Measurements from ENCODE around the gene QSER1. TPM values are rescaled to one million over a fixed set of nuclear protein-coding genes. Genes with fewer than 3 reads are reported as not detected.
"Not testable (repeated sequence)": the region's sequence is repeated elsewhere in the genome, so short reads cannot be mapped to it uniquely, and the experiment has no call there.

QSER1 gene
- total RNA-seq, 4 donors from 2014 or later: 17.2 to 79.4 (median 43.8) TPM

DNA sequence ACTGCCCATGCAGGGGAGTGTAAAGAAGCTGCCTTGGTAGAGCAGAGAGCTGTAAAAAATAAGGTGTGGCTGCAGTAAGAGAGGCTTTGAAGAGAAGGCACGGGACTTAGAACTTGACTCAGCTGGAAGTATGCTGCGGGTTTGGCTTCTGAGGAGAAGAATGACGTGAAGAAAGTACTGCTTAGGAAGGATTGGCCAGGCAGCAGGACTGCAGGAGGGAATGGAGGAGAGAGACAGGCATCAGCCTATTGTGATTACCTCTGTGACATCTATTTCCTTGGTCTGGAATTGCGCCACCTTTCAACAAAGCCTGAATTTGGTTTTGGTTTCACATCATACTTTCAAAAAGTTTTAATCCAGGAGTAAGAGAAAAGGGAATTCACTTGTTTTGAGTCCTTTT is 40.4 kb upstream of the QSER1 start:
- Histone ChIP-seq H3K4me1 (no peaks in the 10 kb centered on the region), H3K4me3 (no peak overlapping the region), H3K36me3 (no peaks in the 10 kb centered on the region), H3K27me3 (no peaks in the 10 kb centered on the region), H3K9me3 (no peaks in the 10 kb centered on the region), H3K27ac (no peak overlapping the region)
- intact Hi-C loops (cut with DNase I; ENCODE audit: low total_unique reads): no loop called here
- TF ChIP-seq, protein P1, sequence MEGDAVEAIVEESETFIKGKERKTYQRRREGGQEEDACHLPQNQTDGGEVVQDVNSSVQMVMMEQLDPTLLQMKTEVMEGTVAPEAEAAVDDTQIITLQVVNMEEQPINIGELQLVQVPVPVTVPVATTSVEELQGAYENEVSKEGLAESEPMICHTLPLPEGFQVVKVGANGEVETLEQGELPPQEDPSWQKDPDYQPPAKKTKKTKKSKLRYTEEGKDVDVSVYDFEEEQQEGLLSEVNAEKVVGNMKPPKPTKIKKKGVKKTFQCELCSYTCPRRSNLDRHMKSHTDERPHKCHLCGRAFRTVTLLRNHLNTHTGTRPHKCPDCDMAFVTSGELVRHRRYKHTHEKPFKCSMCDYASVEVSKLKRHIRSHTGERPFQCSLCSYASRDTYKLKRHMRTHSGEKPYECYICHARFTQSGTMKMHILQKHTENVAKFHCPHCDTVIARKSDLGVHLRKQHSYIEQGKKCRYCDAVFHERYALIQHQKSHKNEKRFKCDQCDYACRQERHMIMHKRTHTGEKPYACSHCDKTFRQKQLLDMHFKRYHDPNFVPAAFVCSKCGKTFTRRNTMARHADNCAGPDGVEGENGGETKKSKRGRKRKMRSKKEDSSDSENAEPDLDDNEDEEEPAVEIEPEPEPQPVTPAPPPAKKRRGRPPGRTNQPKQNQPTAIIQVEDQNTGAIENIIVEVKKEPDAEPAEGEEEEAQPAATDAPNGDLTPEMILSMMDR (IDR thresholded peaks at IDR 0.05): no peak
- TF ChIP-seq POLR2A (IDR thresholded peaks at IDR 0.05): no peak
- no peak for DNase-seq

DNA sequence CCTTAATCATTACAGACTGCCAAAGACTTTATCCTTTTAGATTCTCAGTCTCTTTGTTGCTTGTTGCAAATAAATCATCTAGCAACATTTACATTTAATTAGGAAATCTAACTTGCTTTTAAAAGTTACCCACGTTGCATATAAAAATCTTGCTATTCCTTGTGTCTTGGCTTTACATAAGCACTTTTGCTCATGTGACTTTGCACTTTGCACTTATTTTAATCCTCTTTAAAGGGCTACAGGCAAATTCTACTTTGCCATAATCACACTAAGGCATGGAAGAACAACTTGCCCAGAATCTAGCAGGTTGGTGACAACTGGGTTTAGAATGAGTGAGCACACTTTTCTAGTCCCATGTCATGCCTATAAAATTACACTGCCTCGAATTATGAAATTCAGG is 37.0 kb upstream of the QSER1 start:
- intact Hi-C loops (cut with DNase I; ENCODE audit: low total_unique reads): no loop called here
- no peaks in the 10 kb centered on the region for H3K36me3 ChIP-seq
- H3K4me3 ChIP-seq: no peak overlapping the region
- TF ChIP-seq, protein P1 (IDR thresholded peaks at IDR 0.05): no peak
- no peak for TF ChIP-seq POLR2A (IDR thresholded peaks at IDR 0.05)
- no peak for DNase-seq
- no peak overlapping the region for H3K27ac ChIP-seq
- no peaks in the 10 kb centered on the region for H3K9me3 ChIP-seq
- H3K27me3 ChIP-seq: no peaks in the 10 kb centered on the region
- H3K4me1 ChIP-seq: no peaks in the 10 kb centered on the region

DNA sequence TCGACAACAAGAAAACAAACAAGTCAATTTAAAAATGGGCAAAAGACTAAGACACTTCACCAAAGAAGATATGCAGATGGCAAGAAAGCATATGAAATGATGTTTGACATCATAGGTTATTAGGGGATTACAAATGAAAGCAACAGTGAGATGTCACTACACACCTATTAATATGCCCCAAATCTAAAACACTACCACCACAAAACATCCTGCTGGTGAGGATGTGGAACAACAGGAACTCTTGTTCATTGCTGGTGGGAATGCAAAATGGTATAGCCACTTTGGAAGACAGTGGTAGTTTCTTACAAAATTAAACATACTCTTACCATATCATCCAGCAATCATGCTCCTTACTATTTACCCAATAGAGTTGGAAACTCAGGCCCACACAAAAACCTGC is 33.9 kb upstream of the QSER1 start:
- TF ChIP-seq, protein P1 (IDR thresholded peaks at IDR 0.05): no peak
- no peak for TF ChIP-seq POLR2A (IDR thresholded peaks at IDR 0.05)
- intact Hi-C loops (cut with DNase I; ENCODE audit: low total_unique reads): no loop called here
- H3K4me1 ChIP-seq: no peaks in the 10 kb centered on the region
- no peak overlapping the region for H3K4me3 ChIP-seq
- no peak for DNase-seq
- H3K27me3 ChIP-seq: no peaks in the 10 kb centered on the region
- H3K9me3 ChIP-seq: no peaks in the 10 kb centered on the region
- H3K36me3 ChIP-seq: no peaks in the 10 kb centered on the region
- no peak overlapping the region for H3K27ac ChIP-seq

DNA sequence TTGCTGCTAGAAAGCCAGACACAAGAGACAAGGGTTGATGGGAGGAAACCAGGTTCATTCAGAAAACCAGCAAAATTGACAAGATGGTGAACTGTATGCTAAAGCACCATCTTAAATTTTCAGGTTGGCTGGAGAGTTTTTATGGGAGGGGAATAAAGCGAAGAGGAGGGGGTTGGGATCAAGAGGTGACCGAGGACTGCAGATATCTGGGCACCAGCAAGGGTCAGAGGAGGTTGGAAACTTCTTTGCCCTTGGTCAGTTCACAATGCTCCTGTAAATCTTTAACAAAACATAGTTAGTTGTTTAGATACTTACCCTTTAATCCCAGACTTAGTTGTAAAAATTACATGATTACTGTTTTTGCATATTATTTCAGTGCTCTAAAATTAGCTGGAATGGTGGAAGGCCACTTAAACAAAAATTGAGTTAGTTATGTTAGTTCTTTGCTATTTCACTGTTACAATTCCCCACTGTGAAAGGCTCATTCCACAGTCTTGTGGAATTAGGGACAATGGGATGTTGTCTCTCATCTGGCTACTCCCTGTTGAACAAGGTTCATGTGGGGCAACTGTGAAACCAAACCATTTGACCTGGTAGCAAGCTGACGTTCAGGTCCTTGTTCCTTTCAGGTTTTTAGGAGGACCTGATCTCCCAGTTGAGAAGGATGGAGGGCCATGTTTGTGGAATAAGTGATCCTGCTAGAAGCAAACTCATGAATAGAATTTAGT is 30.6 kb upstream of the QSER1 start:
- Histone ChIP-seq H3K9me3 (no peaks in the 10 kb centered on the region), H3K4me1 (no peaks in the 10 kb centered on the region), H3K4me3 (no peak overlapping the region), H3K27ac (no peak overlapping the region), H3K36me3 (no peaks in the 10 kb centered on the region), H3K27me3 (no peaks in the 10 kb centered on the region)
- DNase-seq: no peak
- TF ChIP-seq POLR2A (IDR thresholded peaks at IDR 0.05): no peak
- TF ChIP-seq, protein P1 (IDR thresholded peaks at IDR 0.05): no peak
- intact Hi-C loops (cut with DNase I; ENCODE audit: low total_unique reads): no loop called here

DNA sequence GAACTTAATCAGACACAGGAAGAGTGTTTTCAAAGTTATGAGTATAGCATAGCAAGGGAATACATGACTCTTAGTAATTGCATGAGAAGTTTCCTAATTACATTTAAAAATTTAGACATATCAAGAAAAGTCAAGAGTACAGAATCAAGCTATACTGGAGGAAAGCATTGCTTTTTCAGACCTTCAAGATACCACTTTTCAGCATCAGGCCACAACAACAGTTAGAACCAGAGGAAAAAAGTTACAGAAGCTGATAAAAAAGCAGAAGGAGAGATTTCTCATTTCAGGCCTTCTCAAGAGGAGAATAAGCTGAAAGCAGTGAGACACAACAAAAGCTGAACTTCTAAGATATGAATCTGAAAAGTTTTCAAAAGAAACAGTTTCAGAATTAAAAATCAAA is 28.1 kb upstream of the QSER1 start:
- no peak overlapping the region for H3K27ac ChIP-seq
- H3K9me3 ChIP-seq: no peaks in the 10 kb centered on the region
- no peak for DNase-seq
- intact Hi-C loops (cut with DNase I; ENCODE audit: low total_unique reads): no loop called here
- no peaks in the 10 kb centered on the region for H3K36me3 ChIP-seq
- TF ChIP-seq POLR2A (IDR thresholded peaks at IDR 0.05): no peak
- TF ChIP-seq, protein P1 (IDR thresholded peaks at IDR 0.05): no peak
- H3K4me3 ChIP-seq: no peak overlapping the region
- no peaks in the 10 kb centered on the region for H3K27me3 ChIP-seq
- H3K4me1 ChIP-seq: no peaks in the 10 kb centered on the region

DNA sequence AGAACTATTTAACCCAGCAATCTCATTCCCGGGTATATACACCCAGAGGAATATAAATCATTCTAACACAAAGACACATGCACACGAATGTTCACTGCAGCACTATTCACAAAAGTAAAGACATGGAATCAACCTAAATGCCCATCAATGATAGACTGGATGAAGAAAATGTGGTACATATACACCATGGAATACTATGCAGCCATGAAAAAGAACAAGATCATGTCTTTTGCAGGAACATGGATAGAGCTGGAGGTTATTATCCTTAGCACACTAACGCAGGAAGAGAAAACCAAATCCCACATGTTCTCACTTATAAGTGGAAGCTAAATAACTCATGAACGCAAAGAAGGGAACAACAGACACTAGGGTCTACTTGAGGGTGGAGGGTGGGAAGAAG is 23.9 kb upstream of the QSER1 start:
- DNase-seq; H3K9me3 ChIP-seq; H3K36me3 ChIP-seq; intact Hi-C loops (cut with DNase I; ENCODE audit: low total_unique reads); H3K27me3 ChIP-seq; H3K4me3 ChIP-seq; H3K4me1 ChIP-seq; H3K27ac ChIP-seq: not testable (repeated sequence)

Data from uterus (tissue), 4 donors.